HG03039 (cell line): ENCODE data around the gene CCDC80.

Experiments used
- ATAC-seq: cut with Tn5 transposase; IDR thresholded peaks from one replicate; pipeline ENCODE4 v1.9.1; 2021; ENCODE audit warnings: mild to moderate bottlenecking, moderate library complexity; ENCODE audit not compliant: unreplicated experiment

Gene CCDC80

GRCh38 chr3:112633757-112634156 is 7.2 kb downstream of the CCDC80 start:
- no peak for ATAC-seq

- no peak for ATAC-seq
Observed at GRCh38 chr3:112633191-112633590, 7.8 kb downstream of the CCDC80 start.

- ATAC-seq, result no peak
Observed at GRCh38 chr3:112632596-112632995, 8.3 kb downstream of the CCDC80 start.

- no peak for ATAC-seq
Observed at GRCh38 chr3:112631257-112631656, 9.7 kb downstream of the CCDC80 start.

- ATAC-seq, result no peak
Observed at GRCh38 chr3:112629425-112629824, 11.5 kb downstream of the CCDC80 start.

- ATAC-seq, result no peak
Observed at GRCh38 chr3:112627919-112628466, 12.9 kb downstream of the CCDC80 start.

GRCh38 chr3:112627419-112627818 is 13.5 kb downstream of the CCDC80 start:
- ATAC-seq, result no peak

GRCh38 chr3:112623717-112624116 is 17.2 kb downstream of the CCDC80 start:
- ATAC-seq, result no peak

GRCh38 chr3:112623213-112623612 is 17.7 kb downstream of the CCDC80 start:
- ATAC-seq, result no peak

GRCh38 chr3:112619295-112619694 is 21.6 kb downstream of the CCDC80 start:
- ATAC-seq, result no peak

- no peak for ATAC-seq
Observed at GRCh38 chr3:112617285-112617684, 23.7 kb downstream of the CCDC80 start.

GRCh38 chr3:112615989-112616731 is 24.8 kb downstream of the CCDC80 start:
- ATAC-seq, result no peak

GRCh38 chr3:112611752-112612515 is 29.0 kb downstream of the CCDC80 start:
- no peak for ATAC-seq

GRCh38 chr3:112610121-112610520 is 30.8 kb downstream of the CCDC80 start:
- no peak for ATAC-seq

- no peak for ATAC-seq
Observed at GRCh38 chr3:112607863-112608262, 33.1 kb downstream of the CCDC80 start.

- no peak for ATAC-seq
Observed at GRCh38 chr3:112606098-112606497, 34.8 kb downstream of the CCDC80 start.

GRCh38 chr3:112605285-112605684 is 35.7 kb downstream of the CCDC80 start:
- no peak for ATAC-seq

- no peak for ATAC-seq
Observed at GRCh38 chr3:112604536-112604935, 36.4 kb downstream of the CCDC80 start.

GRCh38 chr3:112602217-112602838 is 38.6 kb downstream of the CCDC80 start:
- ATAC-seq, result peak; percentile 64

GRCh38 chr3:112598731-112599130 is 42.2 kb downstream of the CCDC80 start:
- ATAC-seq, result no peak

GRCh38 chr3:112597945-112598344 is 43.0 kb downstream of the CCDC80 start:
- no peak for ATAC-seq

- no peak for ATAC-seq
Observed at GRCh38 chr3:112594856-112595255, 46.1 kb downstream of the CCDC80 start.
